Neural progenitor cell (in vitro differentiated cells): Measurements from ENCODE around the gene NKAIN2. TPM values are rescaled to one million over a fixed set of nuclear protein-coding genes. Genes with fewer than 3 reads are reported as not detected.
"Not testable (repeated sequence)": the region's sequence is repeated elsewhere in the genome, so short reads cannot be mapped to it uniquely, and the experiment has no call there.

Experiments used
- DNase-seq: peaks from one replicate; pipeline ENCODE4 v3.0.0-alpha.2; 2016; ENCODE audit warnings: low spot score
- H2AFZ ChIP-seq: fragments of 200-600 bp; sonication (generic); replicated peaks from 2 replicates; pipeline ENCODE4 v1.6.1; 2016; ENCODE audit warnings: antibody characterized with exemption
- H3F3A ChIP-seq: fragments of 200-600 bp; sonication (generic); 2 replicates; pipeline ENCODE4 v1.6.1; 2016; ENCODE audit warnings: antibody characterized with exemption, low read depth
- H3K27ac ChIP-seq: fragments of 200-600 bp; sonication (generic); 2 replicates; pipeline ENCODE4 v1.5.1; 2016; ENCODE audit warnings: mild to moderate bottlenecking
- H3K27me3 ChIP-seq: fragments of 200-600 bp; sonication (generic); 2 replicates; pipeline ENCODE4 v1.6.1; 2016; ENCODE audit warnings: mild to moderate bottlenecking, moderate library complexity
- H3K36me3 ChIP-seq: fragments of 200-600 bp; sonication (generic); 2 replicates; pipeline ENCODE4 v1.5.1; 2016
- H3K4me1 ChIP-seq: fragments of 200-600 bp; sonication (generic); 2 replicates; pipeline ENCODE4 v1.6.1; 2016; ENCODE audit warnings: mixed run types
- H3K4me2 ChIP-seq: fragments of 200-600 bp; sonication (generic); 2 replicates; pipeline ENCODE4 v1.6.1; 2016
- H3K4me3 ChIP-seq: fragments of 200-600 bp; sonication (generic); 2 replicates; pipeline ENCODE4 v1.5.1; 2016
- H3K79me2 ChIP-seq: fragments of 200-600 bp; sonication (generic); 2 replicates; pipeline ENCODE4 v1.6.1; 2016; ENCODE audit warnings: low read depth
- H3K9ac ChIP-seq: fragments of 200-600 bp; sonication (generic); 2 replicates; pipeline ENCODE4 v1.6.1; 2016
- H3K9me3 ChIP-seq: fragments of 200-600 bp; sonication (generic); 2 replicates; pipeline ENCODE4 v1.5.1; 2016; ENCODE audit warnings: low read depth
- H4K20me1 ChIP-seq: fragments of 200-600 bp; sonication (generic); 2 replicates; pipeline ENCODE4 v1.6.1; 2016; ENCODE audit warnings: low read depth
- H3K27ac Mint-ChIP-seq: 3 replicates; pipeline ENCODE4 v1.8.0; 2021; ENCODE audit warnings: mixed read lengths
- H3K27me3 Mint-ChIP-seq: 2 replicates; pipeline ENCODE4 v1.8.0; 2022; ENCODE audit warnings: low read depth, mild to moderate bottlenecking, inconsistent platforms, moderate library complexity, mixed read lengths; ENCODE audit not compliant: insufficient read depth
- H3K36me3 Mint-ChIP-seq: 3 replicates; pipeline ENCODE4 v1.8.0; 2021; ENCODE audit warnings: mixed read lengths
- H3K4me1 Mint-ChIP-seq: 3 replicates; pipeline ENCODE4 v1.8.0; 2021; ENCODE audit warnings: mixed read lengths
- H3K4me3 Mint-ChIP-seq: 3 replicates; pipeline ENCODE4 v1.8.0; 2021; ENCODE audit warnings: mild to moderate bottlenecking, moderate library complexity, mixed read lengths
- H3K9me3 Mint-ChIP-seq: 3 replicates; pipeline ENCODE4 v1.8.0; 2020; ENCODE audit warnings: mixed read lengths
- CTCF ChIP-seq: fragments of 200-600 bp; sonication (generic); IDR thresholded peaks from 2 replicates; pipeline ENCODE4 v1.5.1; 2017; ENCODE audit warnings: antibody characterized with exemption, mild to moderate bottlenecking
- EZH2 ChIP-seq: fragments of 200-600 bp; sonication (generic); IDR thresholded peaks from 2 replicates; pipeline ENCODE4 v1.6.1; 2017; ENCODE audit warnings: antibody characterized with exemption, mild to moderate bottlenecking, moderate library complexity
- EZH2phosphoT487 ChIP-seq: fragments of 200-600 bp; sonication (generic); IDR thresholded peaks from 2 replicates; pipeline ENCODE4 v1.6.1; 2017; ENCODE audit warnings: antibody characterized with exemption
- total RNA-seq: library from RNA; depleted of rRNA; stranded (reverse); fragments of >200 nt; gene quantifications from 2 replicates; pipeline ENCODE4 v1.2.3, GENCODE V29; 2015; ENCODE audit warnings: low replicate concordance

NKAIN2 gene
- total RNA-seq, 1 donor from 2014 or later, result 0.45 TPM

GRCh38 chr6:124233221-124233620 is 429.6 kb downstream of the NKAIN2 start:
- no peak for DNase-seq
- Histone ChIP-seq H3K27ac (no peak overlapping the region), H3K36me3 (no peaks in the 10 kb centered on the region), H3K4me3 (no peak overlapping the region), H3K9me3 (no peaks in the 10 kb centered on the region), H3F3A (no peaks in the 10 kb centered on the region), H3K4me1 (no peaks in the 10 kb centered on the region), H4K20me1 (no peaks in the 10 kb centered on the region), H2AFZ (no peak overlapping the region), H3K9ac (no peak overlapping the region), H3K4me2 (no peak overlapping the region), H3K27me3 (no peaks in the 10 kb centered on the region), H3K79me2 (no peaks in the 10 kb centered on the region)
- TF ChIP-seq EZH2phosphoT487 (no peak), EZH2 (no peak), CTCF (no peak)
- peaks cover 5% of the 10 kb centered on the region for H3K9me3 Mint-ChIP-seq
- H3K36me3 Mint-ChIP-seq, result no peaks in the 10 kb centered on the region
- H3K27ac Mint-ChIP-seq, result no peak overlapping the region
- H3K4me3 Mint-ChIP-seq, result no peak overlapping the region
- H3K27me3 Mint-ChIP-seq, result no peaks in the 10 kb centered on the region
- no peaks in the 10 kb centered on the region for H3K4me1 Mint-ChIP-seq

GRCh38 chr6:124234801-124235200 is 431.1 kb downstream of the NKAIN2 start:
- Histone ChIP-seq H3K4me2 (no peak overlapping the region), H3K27ac (no peak overlapping the region), H3K27me3 (no peaks in the 10 kb centered on the region), H3K9me3 (no peaks in the 10 kb centered on the region), H3K9ac (no peak overlapping the region), H3K79me2 (no peaks in the 10 kb centered on the region), H4K20me1 (no peaks in the 10 kb centered on the region), H2AFZ (no peak overlapping the region), H3F3A (no peaks in the 10 kb centered on the region), H3K4me1 (no peaks in the 10 kb centered on the region), H3K36me3 (no peaks in the 10 kb centered on the region), H3K4me3 (no peak overlapping the region)
- no peak for DNase-seq
- Mint-ChIP-seq H3K9me3 (peaks cover 3% of the 10 kb centered on the region), H3K27ac (no peak overlapping the region), H3K4me1 (no peaks in the 10 kb centered on the region), H3K27me3 (no peaks in the 10 kb centered on the region), H3K4me3 (no peak overlapping the region), H3K36me3 (no peaks in the 10 kb centered on the region)
- TF ChIP-seq EZH2 (no peak), EZH2phosphoT487 (no peak), CTCF (no peak)

DNA sequence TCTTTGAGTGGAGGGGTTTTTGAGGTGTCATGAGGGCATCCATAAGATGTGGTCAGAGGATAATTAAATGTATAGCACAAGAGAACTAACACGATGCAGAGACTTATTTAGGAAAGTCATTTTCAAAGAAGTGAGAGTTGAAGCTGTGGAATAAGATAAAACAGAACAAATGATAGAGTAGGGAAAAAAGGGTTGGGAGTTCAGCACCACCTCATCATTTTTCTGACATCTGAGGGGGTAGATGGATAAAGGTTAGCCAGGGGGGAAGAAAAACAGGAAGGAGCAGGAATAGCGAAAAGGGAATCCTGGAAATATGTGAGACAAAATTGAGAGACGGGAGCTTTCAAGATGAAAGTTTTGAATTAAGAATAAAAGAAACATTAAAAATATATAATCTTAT is 434.2 kb downstream of the NKAIN2 start:
- H3K36me3 ChIP-seq, result no peaks in the 10 kb centered on the region
- H3K9me3 ChIP-seq, result no peaks in the 10 kb centered on the region
- no peaks in the 10 kb centered on the region for H3K4me1 Mint-ChIP-seq
- no peak overlapping the region for H3K27ac Mint-ChIP-seq
- H3K79me2 ChIP-seq, result no peaks in the 10 kb centered on the region
- H3K27me3 Mint-ChIP-seq, result no peaks in the 10 kb centered on the region
- no peaks in the 10 kb centered on the region for H4K20me1 ChIP-seq
- DNase-seq, result no peak
- no peak for TF ChIP-seq EZH2
- TF ChIP-seq EZH2phosphoT487, result no peak
- TF ChIP-seq CTCF, result no peak
- no peaks in the 10 kb centered on the region for H3K36me3 Mint-ChIP-seq
- no peaks in the 10 kb centered on the region for H3F3A ChIP-seq
- no peak overlapping the region for H3K4me3 Mint-ChIP-seq
- no peaks in the 10 kb centered on the region for H3K9me3 Mint-ChIP-seq
- no peak overlapping the region for H3K27ac ChIP-seq
- no peak overlapping the region for H3K9ac ChIP-seq
- H3K4me2 ChIP-seq, result no peak overlapping the region
- no peaks in the 10 kb centered on the region for H3K27me3 ChIP-seq
- no peak overlapping the region for H2AFZ ChIP-seq
- no peak overlapping the region for H3K4me3 ChIP-seq
- H3K4me1 ChIP-seq, result no peaks in the 10 kb centered on the region

GRCh38 chr6:124238408-124238807 is 434.7 kb downstream of the NKAIN2 start:
- not testable (repeated sequence) for H3K27ac Mint-ChIP-seq, H3K4me2 ChIP-seq, H3K4me1 ChIP-seq, H3K4me3 Mint-ChIP-seq, H3K9ac ChIP-seq, DNase-seq, H3K9me3 Mint-ChIP-seq, H4K20me1 ChIP-seq, H3K27ac ChIP-seq, H3K4me3 ChIP-seq, H3K27me3 ChIP-seq, H3K27me3 Mint-ChIP-seq, H2AFZ ChIP-seq, H3F3A ChIP-seq, H3K36me3 Mint-ChIP-seq, H3K9me3 ChIP-seq, H3K4me1 Mint-ChIP-seq, H3K36me3 ChIP-seq, H3K79me2 ChIP-seq
